Dermis blood vessel endothelial cell (primary cell): ENCODE data around the gene UBL7. TPM values are rescaled to one million over a fixed set of nuclear protein-coding genes. Genes with fewer than 3 reads are reported as not detected.
"Not testable (repeated sequence)": the region's sequence is repeated elsewhere in the genome, so short reads cannot be mapped to it uniquely, and the experiment has no call there.

Experiments
- DNase-seq: peaks from one replicate; pipeline ENCODE4 v3.0.0; 2010
- total RNA-seq: library from RNA; depleted of rRNA; stranded (reverse); fragments of >200 nt; gene quantifications from 2 replicates; pipeline ENCODE4 v1.2.3, GENCODE V29; 2014

UBL7 gene
- total RNA-seq, 1 donor from 2014 or later = 36.4 TPM

- DNase-seq = no peak
These were observed 2.7 kb upstream of the UBL7 start for GRCh38 chr15:74463634-74464033.

DNA sequence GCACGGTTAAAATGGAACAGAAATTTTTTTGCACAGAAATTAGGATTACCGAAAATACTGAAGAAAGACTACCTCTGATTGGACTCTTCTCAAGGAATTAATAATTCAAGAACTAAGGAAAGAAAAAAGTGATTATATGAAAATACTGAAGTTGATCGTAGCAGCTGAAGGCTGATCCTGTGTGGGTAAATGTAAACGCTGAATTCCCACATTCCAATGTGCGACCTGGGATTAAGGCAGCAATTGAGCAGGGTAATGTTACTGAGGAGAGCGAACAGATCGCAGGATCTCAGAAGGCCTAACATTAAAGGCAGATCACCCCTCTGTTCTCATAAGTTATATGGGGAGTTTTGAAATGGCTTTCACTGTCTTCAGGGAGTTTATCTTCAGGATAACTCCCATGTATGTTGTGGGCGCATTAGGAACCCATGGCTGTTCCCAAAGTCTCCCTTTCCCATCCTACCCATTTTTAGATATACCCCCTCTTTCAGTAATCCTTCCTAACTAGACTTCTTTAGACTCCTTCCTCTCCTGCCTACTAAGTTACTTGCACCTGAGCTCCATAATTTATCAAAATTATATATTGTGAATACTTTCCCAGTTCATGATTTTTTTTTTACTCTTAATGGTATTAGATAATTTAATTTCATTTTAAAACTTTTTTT lies 1.0 kb upstream of the UBL7 start:
- peak; percentile 6 for DNase-seq

GRCh38 chr15:74460298-74460697 lies 662 bp downstream of the UBL7 start:
- peak; percentile 5 for DNase-seq

GRCh38 chr15:74459798-74460197 lies 1.2 kb downstream of the UBL7 start:
- DNase-seq = not testable (repeated sequence)

- no peak for DNase-seq
These were observed 2.5 kb downstream of the UBL7 start for GRCh38 chr15:74458473-74458872.

GRCh38 chr15:74457036-74457435 lies 3.9 kb downstream of the UBL7 start:
- not testable (repeated sequence) for DNase-seq

GRCh38 chr15:74454764-74455500 lies 6.0 kb downstream of the UBL7 start:
- DNase-seq = no peak

DNA sequence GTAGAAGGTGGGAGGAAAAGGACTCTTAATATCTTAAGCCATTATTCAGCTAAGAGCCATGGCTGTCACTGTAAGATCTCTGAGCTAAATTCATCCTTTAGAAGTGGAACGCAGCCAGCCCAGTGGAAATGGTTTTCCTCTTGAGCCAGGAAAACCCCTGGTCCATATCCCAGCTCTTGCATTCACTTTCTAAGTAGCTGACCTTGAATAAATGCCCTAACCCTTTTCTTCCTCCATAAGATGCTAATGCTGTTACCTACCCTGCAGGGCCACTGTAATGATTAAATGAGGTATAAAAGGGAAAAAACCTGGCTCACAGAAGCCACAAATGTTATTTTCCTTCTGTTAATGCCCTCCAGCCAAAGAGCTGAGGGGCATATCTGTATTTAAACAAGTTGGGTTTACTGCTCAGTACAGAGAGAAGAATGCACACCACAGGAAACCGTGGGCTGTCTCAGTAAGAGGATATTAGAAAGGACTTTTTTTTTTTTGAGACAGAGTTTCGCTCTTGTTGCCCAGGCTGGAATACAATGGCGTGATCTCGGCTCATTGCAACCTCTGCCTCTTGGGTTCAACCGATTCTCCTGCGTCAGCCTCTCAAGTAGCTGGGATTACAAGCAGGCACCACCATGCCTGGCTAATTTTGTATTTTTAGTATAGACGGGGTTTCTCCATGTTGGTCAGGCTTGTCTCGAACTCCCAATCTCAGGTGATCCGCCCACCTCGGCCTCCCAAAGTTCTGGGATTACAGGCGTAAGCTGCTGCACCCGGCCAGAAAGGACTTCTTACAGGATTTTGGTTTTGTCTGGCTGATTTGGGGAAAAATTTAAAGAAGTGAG lies 6.8 kb downstream of the UBL7 start:
- DNase-seq = peak; percentile 40

- DNase-seq = no peak
These were observed 8.8 kb downstream of the UBL7 start for GRCh38 chr15:74451861-74452835.

DNA sequence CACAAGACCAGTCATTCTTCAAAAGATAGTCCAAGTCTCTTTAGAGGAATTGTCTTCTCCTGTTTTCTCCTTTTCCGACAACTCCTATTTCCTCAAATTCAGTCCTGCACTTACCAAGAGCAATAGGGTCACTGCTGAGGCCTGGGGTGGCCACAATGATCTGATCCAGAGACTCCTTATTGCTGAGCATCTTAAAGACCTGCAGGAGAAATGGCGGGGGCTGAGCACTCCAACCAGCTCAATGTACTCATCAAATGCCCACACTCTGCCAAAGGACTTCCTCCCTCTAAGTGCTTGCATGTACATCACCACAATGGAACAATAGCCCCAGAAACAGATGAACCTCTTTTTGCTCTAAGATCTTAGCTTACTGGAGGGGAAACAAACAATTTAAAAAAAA lies 9.6 kb downstream of the UBL7 start:
- no peak for DNase-seq

GRCh38 chr15:74449643-74450205 lies 11.2 kb downstream of the UBL7 start:
- DNase-seq = no peak

DNA sequence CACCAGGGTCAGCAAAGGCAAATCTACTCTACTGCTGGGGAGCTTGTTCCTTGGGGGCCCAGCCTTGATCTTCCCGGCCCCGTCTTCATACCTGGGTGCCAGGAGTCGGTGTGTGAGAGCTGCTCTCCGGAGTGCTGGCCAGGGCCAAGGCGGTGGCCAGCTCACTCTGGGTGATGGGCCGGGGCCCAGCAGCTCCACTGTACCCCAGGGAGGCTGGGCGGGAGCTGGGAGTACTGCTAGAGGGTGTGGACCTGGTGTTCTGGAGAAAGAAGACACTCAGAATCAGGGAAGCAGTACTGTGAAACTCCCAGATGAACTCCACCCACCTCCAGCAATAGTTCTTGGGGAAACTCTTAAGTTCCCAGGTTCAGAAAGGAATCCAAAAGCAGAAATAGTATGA lies 11.9 kb downstream of the UBL7 start:
- DNase-seq = no peak

GRCh38 chr15:74445816-74446763 lies 14.9 kb downstream of the UBL7 start:
- no peak for DNase-seq

DNA sequence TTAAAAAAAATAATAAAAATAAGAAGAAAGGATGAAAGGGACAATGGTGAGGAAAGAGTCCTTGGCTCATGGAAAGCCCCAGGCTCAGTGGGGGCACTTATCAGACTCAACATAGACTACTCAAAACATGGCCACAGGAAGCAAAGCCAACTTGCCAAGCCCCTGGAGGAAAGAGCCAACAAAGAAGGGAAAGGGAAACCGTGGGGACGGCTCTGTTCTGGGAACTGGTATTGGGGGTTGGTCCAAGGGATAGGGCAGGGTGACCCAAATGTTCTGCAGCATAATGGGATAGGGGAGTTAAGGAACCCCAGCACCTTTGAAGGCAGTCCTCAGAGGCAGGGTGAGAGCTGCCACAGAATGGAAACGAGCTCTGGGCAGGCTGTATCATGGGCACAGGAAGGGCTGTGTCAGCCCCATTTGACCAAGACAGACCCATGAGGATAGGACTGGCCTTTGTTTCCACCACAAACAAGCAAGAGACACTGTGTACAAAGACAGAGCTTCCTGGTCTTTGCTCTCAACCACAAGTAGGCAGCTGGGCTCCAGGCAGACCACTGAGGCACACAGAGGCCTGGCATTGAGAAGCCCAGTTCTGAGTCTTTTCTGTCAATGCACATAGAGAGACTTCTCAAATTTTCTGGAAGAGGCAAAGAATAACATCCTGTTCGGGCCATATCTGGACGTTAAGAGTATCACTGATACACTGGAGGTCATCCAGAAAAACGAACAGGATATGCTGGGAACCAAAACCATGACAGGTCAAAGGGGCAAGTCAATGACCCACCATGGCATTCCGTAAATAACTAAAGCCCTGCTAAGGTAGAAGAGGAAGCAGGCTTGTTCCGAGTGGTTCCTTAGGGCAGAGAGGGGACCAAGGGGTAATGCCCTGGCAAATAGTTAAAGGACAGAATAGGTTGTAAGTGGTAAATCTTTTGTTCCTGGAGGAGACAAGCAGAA lies 16.6 kb downstream of the UBL7 start:
- peak; percentile 32 for DNase-seq

- DNase-seq = no peak
These were observed 17.7 kb downstream of the UBL7 start for GRCh38 chr15:74443100-74443909.

GRCh38 chr15:74442604-74443003 lies 18.4 kb downstream of the UBL7 start:
- DNase-seq = no peak

GRCh38 chr15:74442063-74442462 lies 18.9 kb downstream of the UBL7 start:
- no peak for DNase-seq

DNA sequence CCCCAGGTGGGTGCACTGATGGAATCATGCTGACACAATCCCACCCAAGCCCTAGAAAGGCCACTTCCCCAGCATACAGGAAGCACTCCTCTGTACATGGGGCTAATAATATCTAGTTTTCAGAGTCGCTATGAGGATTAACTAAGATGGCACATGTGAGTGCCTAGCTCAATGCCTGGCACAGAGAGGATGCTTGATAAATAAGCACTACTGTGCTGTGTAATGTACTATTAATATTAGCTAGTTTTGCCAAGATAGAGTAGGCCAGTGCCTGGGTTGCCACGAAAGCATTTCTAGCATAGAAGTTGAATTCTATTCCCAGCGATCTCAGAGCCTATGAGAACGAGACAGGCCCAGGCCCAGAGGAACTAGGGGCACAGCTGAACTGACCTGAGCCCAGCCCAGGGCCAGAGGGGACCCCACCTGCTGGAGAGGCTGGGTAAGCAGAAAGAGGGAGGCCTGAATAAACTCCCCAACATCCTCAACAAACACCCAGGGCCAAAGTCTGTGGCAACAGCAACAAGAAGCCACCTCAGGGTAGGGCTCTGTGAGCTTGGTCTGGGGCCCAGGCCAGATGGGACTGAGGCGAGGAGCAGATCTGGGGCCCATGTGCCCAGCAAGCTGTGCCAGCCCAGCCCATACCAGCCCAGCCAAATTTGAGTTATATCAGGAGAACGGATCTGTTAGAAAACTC lies 19.6 kb downstream of the UBL7 start:
- no peak for DNase-seq
